B cell (primary cell): ENCODE data around the gene PSPC1.

Source experiments
- CTCF ChIP-seq: fragments of 200-600 bp; IDR thresholded peaks from one replicate; pipeline ENCODE4 v1.8.0; 2022; ENCODE audit warnings: antibody characterized with exemption, mild to moderate bottlenecking
- EZH2 ChIP-seq: IDR thresholded peaks from 2 replicates; pipeline ENCODE4 v1.6.1; 2012; ENCODE audit warnings: borderline replicate concordance, low read depth, mild to moderate bottlenecking, moderate library complexity, low read length; ENCODE audit not compliant: insufficient read depth, poor library complexity, severe bottlenecking

- TF ChIP-seq CTCF (no peak), EZH2 (no peak)
These were observed 107.8 kb downstream of the PSPC1 start for GRCh38 chr13:19674898-19675297.
